ENCODE results near the gene LMTK2.
A peak's percentile ranks its signal among the peaks of the same experiment; 100 is the strongest.
"Not testable (repeated sequence)": the region's sequence is repeated elsewhere in the genome, so short reads cannot be mapped to it uniquely, and the experiment has no call there.

The LMTK2 gene

DNA sequence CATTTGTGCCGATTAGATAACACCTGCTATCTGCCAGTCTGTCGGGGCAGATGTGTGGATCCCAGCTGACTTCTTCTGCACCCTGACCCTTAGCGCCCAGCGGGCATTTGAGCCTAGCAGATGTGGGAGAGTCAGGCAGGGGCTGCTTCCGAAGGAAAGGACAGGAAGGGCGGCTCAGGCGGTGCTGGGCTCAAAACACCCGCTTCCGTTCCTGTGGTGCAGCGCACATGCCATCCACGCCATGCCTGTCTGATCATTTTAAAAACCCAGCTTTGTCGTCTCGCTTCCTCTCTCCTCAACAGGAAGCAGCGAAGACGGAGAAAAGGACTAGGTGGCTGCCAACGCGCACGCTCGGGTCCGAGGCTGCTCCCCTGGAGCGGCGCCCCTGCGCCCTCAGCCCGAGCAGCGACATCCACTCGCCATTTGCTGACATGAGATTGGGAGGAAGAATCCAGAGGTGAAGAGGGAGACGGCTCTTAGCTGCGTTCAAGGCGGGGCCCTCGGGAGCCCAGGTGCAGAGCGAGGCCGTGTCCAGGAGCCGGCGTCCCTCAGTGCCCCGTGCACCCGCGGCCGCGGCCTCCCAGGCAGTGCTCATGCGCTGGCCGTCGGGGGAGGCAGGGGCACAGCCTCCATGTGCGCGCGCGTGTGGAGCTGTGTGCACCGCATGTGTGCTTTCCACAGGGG, 98.6 kb downstream of the LMTK2 start:
- no peak for DNase-seq

- no peak for DNase-seq
Observed at GRCh38 chr7:98206451-98207330, 100.0 kb downstream of the LMTK2 start.

GRCh38 chr7:98209166-98209920, 102.7 kb downstream of the LMTK2 start:
- DNase-seq = no peak

DNA sequence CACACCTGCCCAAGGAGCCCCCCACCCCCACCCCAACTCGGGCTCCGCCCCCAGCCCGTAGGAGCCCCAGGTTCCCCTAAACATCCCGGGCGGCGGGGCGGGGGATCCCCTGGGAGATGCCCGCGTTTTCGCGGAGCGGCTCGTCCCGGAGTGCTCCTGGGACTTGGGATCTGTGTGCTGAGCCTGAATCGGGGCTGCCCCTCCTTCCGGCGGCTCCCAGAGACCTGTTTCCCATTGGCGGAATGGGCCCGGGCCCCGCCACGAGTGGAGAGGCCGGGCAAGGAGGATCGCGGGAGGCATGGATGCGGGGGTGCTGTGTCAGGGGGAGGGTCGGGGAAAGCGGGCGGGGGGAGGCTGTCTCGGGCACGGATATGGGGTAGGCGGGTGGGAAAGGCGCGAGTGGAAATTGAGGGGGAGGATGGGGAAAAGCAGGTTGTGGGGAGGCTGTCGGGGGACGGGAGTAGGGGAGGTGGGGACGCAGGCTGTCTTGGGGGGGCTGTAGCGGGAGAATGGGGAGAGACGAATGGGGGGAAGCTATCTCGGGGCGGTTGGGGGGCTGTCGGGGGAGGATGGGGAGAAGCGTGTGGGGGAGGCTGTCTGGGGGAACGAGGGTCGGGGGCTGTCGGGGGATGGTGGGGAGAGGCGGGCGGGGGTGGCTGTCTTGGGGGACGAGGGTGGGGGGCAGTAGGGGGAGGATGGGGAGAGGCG, 104.0 kb downstream of the LMTK2 start:
- DNase-seq = no peak

- peak; percentile 7 for DNase-seq
Observed at GRCh38 chr7:98211221-98211675, 104.6 kb downstream of the LMTK2 start, which contains the start of gene BHLHA15. TSS of gene BHLHA15 (plus strand) at chr7:98211439. CDS start at chr7:98212310, 871 bp downstream.

DNA sequence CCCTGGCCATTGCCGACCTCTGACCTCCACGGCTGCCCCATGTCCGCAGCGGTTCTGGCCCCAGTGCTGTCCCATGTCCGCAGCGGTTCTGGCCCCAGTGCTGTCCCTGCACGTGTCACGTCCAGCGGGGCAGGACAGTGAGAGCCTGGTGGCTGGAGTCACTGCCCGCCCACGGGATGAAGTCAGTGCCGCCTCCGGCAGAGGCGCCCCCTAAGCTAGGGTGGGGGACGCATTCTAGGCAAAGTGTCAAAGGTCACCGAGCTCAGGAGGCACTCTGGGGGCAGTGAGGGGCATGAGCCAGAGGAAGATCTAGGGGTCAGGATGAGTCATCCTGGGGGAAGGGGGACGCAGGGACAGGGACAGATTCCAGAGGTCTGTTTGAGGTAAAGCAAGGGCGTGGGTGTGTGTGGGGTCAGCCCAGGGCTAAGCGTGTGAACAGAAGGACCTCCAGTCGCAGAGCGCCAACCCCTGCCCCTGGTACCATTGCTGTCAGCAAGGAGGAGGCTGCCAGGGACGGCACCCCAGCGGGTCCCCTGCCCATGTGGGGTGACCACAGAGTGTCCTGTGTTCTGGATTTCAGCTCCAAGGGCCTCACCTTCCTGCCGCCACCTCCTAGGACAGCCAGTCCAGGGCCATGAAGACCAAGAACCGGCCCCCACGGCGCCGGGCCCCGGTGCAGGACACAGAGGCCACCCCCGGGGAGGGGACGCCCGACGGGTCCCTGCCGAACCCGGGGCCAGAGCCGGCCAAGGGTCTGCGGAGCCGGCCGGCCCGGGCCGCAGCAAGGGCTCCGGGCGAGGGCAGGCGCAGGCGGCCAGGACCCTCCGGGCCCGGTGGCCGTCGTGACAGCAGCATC, 105.2 kb downstream of the LMTK2 start:
- DNase-seq = no peak

GRCh38 chr7:98212532-98213041, 105.9 kb downstream of the LMTK2 start:
- no peak for DNase-seq

DNA sequence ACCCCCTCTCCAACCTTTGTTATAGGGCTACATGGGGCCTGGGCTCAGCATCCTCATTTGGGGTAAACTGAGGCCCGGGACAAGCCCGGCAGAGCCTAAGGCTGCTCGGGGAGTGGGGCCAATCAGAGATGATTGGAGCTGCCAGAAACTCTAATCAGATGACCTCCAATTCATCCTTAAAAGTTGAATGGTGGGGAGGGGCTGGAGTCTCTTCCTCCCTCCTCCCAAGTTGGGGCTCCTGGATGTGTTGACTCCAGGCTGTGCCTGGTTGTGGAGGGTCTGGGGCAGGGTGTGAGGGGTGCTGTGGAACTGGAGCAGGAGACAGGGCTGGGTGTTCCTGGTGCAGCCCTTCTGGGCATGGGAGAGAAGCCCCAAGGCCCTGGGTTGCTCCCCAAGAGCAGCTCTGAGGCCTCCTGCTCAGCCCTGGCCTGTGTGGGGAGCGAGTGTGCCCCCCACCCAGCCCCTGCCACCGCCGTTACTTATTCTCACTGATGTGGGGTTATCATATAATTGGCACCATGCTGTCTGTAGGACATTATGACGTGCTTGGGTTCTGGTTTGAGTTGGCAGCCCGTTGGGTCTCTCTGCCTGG, 106.7 kb downstream of the LMTK2 start:
- no peak for DNase-seq

DNA sequence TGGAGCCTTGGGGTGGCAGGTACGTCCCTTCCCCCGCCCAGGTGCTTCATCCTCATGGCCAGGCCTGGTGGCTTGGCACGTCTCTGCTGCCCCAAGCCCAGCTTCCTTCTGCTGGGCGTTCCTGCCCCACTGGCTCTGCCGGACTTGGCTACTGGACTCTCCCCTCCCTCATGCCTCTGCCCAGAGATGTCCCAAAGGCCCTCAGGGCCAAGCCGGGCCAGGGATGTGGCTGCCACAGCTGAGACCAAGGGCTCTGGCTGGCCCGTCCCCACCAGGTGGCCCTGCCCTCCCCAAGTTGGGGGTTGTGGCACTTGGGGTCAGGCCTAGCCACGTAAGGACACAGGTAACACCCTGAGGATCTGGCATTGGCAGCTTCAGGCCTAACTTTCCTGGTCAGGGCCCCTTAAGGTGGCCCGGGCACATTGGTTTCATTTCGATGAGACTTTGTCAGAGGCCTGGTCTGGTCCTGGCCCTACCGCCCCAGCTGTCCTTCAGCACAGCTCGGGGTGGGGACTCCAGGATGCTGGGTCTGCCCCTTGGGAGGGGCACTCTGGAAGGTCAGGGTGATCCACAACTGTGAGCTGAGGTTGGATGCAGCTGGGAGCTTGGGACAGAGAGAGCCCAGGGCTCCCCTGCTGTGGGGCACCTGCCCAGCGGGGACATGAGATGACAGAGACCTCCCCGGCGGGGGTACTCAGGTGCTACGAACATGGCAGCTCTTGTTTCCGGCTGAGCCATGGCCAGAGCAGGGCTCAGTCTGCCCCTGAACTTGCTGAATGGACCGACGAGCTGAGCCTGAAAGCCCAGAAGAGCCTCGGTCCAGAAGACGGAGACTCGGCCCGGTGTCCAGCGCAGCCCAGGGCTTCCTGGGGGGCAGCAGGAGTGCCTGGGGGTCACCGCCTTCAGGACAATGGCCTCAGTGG, 107.5 kb downstream of the LMTK2 start:
- no peak for DNase-seq

- DNase-seq = no peak
Observed at GRCh38 chr7:98214811-98215321, 108.2 kb downstream of the LMTK2 start.

GRCh38 chr7:98215561-98216495, 109.2 kb downstream of the LMTK2 start:
- no peak for DNase-seq

- DNase-seq = no peak
Observed at GRCh38 chr7:98216941-98217622, 110.4 kb downstream of the LMTK2 start.

GRCh38 chr7:98217623-98218582, 111.2 kb downstream of the LMTK2 start:
- DNase-seq = no peak

DNA sequence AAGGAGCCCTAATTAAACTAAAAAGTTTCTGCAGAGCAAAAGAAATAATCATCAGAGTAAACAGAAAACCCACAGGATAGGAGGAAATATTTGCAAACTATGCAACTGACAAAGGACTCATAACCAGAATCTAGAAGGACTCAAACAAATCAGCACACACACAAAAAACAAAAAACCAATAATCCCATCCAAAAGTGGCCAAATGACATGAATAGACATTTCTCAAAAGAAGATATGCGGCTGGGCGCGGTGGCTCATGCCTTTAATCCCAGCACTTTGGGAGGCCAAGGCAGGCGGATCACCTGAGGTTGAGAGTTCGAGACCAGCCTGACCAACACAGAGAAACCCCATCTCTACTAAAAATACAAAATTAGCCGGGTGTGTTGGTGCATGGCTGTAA, 112.7 kb downstream of the LMTK2 start:
- not testable (repeated sequence) for DNase-seq

- no peak for DNase-seq
Observed at GRCh38 chr7:98221611-98222532, 115.2 kb downstream of the LMTK2 start.
